ENCODE data around the gene ABI3. TPM values are rescaled to one million over a fixed set of nuclear protein-coding genes. Genes with fewer than 3 reads are reported as not detected.

The ABI3 gene
- total and polyA plus RNA-seq, 9 of the 15 experiments (the other 6 are each of a cell fraction or from before 2014, with no cell fraction given): not detected

GRCh38 chr17:49180303-49180702 lies 30.2 kb upstream of the ABI3 start:
- Histone ChIP-seq H3K9me3 (replicated peaks; ENCODE audit: control insufficient read depth, insufficient read depth, low read depth, low read length) (peaks cover 5% of the 10 kb centered on the region), H4K20me1 (replicated peaks; ENCODE audit: control insufficient read depth, insufficient read depth, low read length) (no peaks in the 10 kb centered on the region), H2AFZ (ENCODE audit: low read depth, low read length) (no peak overlapping the region), H3K9ac (ENCODE audit: insufficient read depth in 1 of 2, low read depth in 2 of 2, low read length in 2 of 2) (no peak overlapping the region), H3K36me3 (ENCODE audit: control insufficient read depth, insufficient read depth, low read length) (no peaks in the 10 kb centered on the region), H3K79me2 (ENCODE audit: control insufficient read depth, insufficient read depth, low read length) (no peaks in the 10 kb centered on the region), H3K27me3 (ENCODE audit: control insufficient read depth in 2 of 2, insufficient read depth in 2 of 2, low read length in 2 of 2) (no peaks in the 10 kb centered on the region), H3K4me3 (no peak overlapping the region), H3K4me2 (ENCODE audit: insufficient read depth, low read length) (no peak overlapping the region), H3K27ac (ENCODE audit: extremely low read depth, low read depth, low read length) (no peak overlapping the region), H3K4me1 (replicated peaks in 1 of 2; ENCODE audit: control insufficient read depth in 2 of 2, insufficient read depth in 2 of 2, low read length in 2 of 2) (no peaks in the 10 kb centered on the region; a peak in 1 of 5 replicates), H3K9me1 (ENCODE audit: control insufficient read depth, insufficient read depth, low read length) (no peaks in the 10 kb centered on the region)
- DNase-seq (ENCODE audit: extremely low read depth in 1 of 4, low spot score in 3 of 4): peak; percentile 74 to 78 (median 76)
- in situ Hi-C loops (cut with MboI): no loop called here
- peak; percentile 92 for FAIRE-seq
- ATAC-seq: peak; percentile 87
- no TSS peak for BruUV-seq (replicated peaks)
- WGBS (ENCODE audit: insufficient coverage, low coverage, missing lambda C conversion rate): 0% methylated on average over 5 of the region's 5 CpGs
- intact Hi-C loops (cut with micrococcal nuclease): loop anchor here (2.0 to 5.0 kb wide), 3 partner anchors 46 to 217 kb away; no protein-coding TSS in a partner anchor
- ChIA-PET POLR2A (interaction anchor here (2.1 kb wide), 1 partner anchor 12 kb away, joined by 8 read pairs; no protein-coding TSS in a partner anchor), CTCF (ENCODE audit: low intra/inter-chr PET ratio) (interaction anchor here (1.2 to 1.6 kb wide), 4 partner anchors 11 to 111 kb away, joined by 4 to 7 read pairs (median 6); no protein-coding TSS in a partner anchor)
- TF ChIP-seq FOXK1 (CRISPR knock-in tag; IDR thresholded peaks at IDR 0.05; ENCODE audit: borderline replicate concordance) (no peak), XRCC5 (IDR thresholded peaks at IDR 0.05; ENCODE audit: low read depth, low read length) (peak; percentile 54; the same call in 1 of the 2 replicates), TEAD2 (tag; IDR thresholded peaks at IDR 0.05) (no peak), JUND (IDR thresholded peaks at IDR 0.05; ENCODE audit: borderline replicate concordance, low read depth, low read length) (0 out of 2 replicates have a peak, but pooled peaks have one; percentile 8), JUND (tag; IDR thresholded peaks at IDR 0.05; ENCODE audit: borderline replicate concordance, low read depth, low read length) (no peak), SMC3 (conservative IDR thresholded peaks at IDR 0.05; ENCODE audit: insufficient read depth, low read depth, low read length) (peak; percentile 62), ZNF384 (IDR thresholded peaks at IDR 0.05; ENCODE audit: low read depth, low read length) (no peak), CTCF (IDR thresholded peaks at IDR 0.05 in 2 of 3, conservative IDR thresholded peaks at IDR 0.05 in 1 of 3; ENCODE audit: insufficient read depth in 2 of 3, low read depth in 1 of 3, low read length in 3 of 3) (peak; percentile 80 to 93 (median 91)), DEAF1 (CRISPR knock-in tag; IDR thresholded peaks at IDR 0.05) (peak; percentile 41; the same call in 1 of the 2 replicates), ZNF263 (CRISPR knock-in tag; IDR thresholded peaks at IDR 0.05; ENCODE audit: borderline replicate concordance) (no peak), PATZ1 (CRISPR knock-in tag; IDR thresholded peaks at IDR 0.05; ENCODE audit: borderline replicate concordance) (no peak), CEBPB (tag; IDR thresholded peaks at IDR 0.05) (no peak)
- TF ChIP-seq, protein P1, sequence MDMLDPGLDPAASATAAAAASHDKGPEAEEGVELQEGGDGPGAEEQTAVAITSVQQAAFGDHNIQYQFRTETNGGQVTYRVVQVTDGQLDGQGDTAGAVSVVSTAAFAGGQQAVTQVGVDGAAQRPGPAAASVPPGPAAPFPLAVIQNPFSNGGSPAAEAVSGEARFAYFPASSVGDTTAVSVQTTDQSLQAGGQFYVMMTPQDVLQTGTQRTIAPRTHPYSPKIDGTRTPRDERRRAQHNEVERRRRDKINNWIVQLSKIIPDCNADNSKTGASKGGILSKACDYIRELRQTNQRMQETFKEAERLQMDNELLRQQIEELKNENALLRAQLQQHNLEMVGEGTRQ (CRISPR knock-in tag; IDR thresholded peaks at IDR 0.05): no peak

Measured in K562 (cell line).